Neural progenitor cell (in vitro differentiated cells): ENCODE results near the gene TRIP12. TPM values are rescaled to one million over a fixed set of nuclear protein-coding genes. Genes with fewer than 3 reads are reported as not detected.
A peak's percentile ranks its signal among the peaks of the same experiment; 100 is the strongest.

Experiments
- DNase-seq: peaks from one replicate; pipeline ENCODE4 v3.0.0-alpha.2; 2016; ENCODE audit warnings: low spot score
- H2AFZ ChIP-seq: fragments of 200-600 bp; sonication (generic); replicated peaks from 2 replicates; pipeline ENCODE4 v1.6.1; 2016; ENCODE audit warnings: antibody characterized with exemption
- H3F3A ChIP-seq: fragments of 200-600 bp; sonication (generic); 2 replicates; pipeline ENCODE4 v1.6.1; 2016; ENCODE audit warnings: antibody characterized with exemption, low read depth
- H3K27ac ChIP-seq: fragments of 200-600 bp; sonication (generic); 2 replicates; pipeline ENCODE4 v1.5.1; 2016; ENCODE audit warnings: mild to moderate bottlenecking
- H3K27me3 ChIP-seq: fragments of 200-600 bp; sonication (generic); 2 replicates; pipeline ENCODE4 v1.6.1; 2016; ENCODE audit warnings: mild to moderate bottlenecking, moderate library complexity
- H3K36me3 ChIP-seq: fragments of 200-600 bp; sonication (generic); 2 replicates; pipeline ENCODE4 v1.5.1; 2016
- H3K4me1 ChIP-seq: fragments of 200-600 bp; sonication (generic); 2 replicates; pipeline ENCODE4 v1.6.1; 2016; ENCODE audit warnings: mixed run types
- H3K4me2 ChIP-seq: fragments of 200-600 bp; sonication (generic); 2 replicates; pipeline ENCODE4 v1.6.1; 2016
- H3K4me3 ChIP-seq: fragments of 200-600 bp; sonication (generic); 2 replicates; pipeline ENCODE4 v1.5.1; 2016
- H3K79me2 ChIP-seq: fragments of 200-600 bp; sonication (generic); 2 replicates; pipeline ENCODE4 v1.6.1; 2016; ENCODE audit warnings: low read depth
- H3K9ac ChIP-seq: fragments of 200-600 bp; sonication (generic); 2 replicates; pipeline ENCODE4 v1.6.1; 2016
- H3K9me3 ChIP-seq: fragments of 200-600 bp; sonication (generic); 2 replicates; pipeline ENCODE4 v1.5.1; 2016; ENCODE audit warnings: low read depth
- H4K20me1 ChIP-seq: fragments of 200-600 bp; sonication (generic); 2 replicates; pipeline ENCODE4 v1.6.1; 2016; ENCODE audit warnings: low read depth
- H3K27ac Mint-ChIP-seq: 3 replicates; pipeline ENCODE4 v1.8.0; 2021; ENCODE audit warnings: mixed read lengths
- H3K27me3 Mint-ChIP-seq: 2 replicates; pipeline ENCODE4 v1.8.0; 2022; ENCODE audit warnings: low read depth, mild to moderate bottlenecking, inconsistent platforms, moderate library complexity, mixed read lengths; ENCODE audit not compliant: insufficient read depth
- H3K36me3 Mint-ChIP-seq: 3 replicates; pipeline ENCODE4 v1.8.0; 2021; ENCODE audit warnings: mixed read lengths
- H3K4me1 Mint-ChIP-seq: 3 replicates; pipeline ENCODE4 v1.8.0; 2021; ENCODE audit warnings: mixed read lengths
- H3K4me3 Mint-ChIP-seq: 3 replicates; pipeline ENCODE4 v1.8.0; 2021; ENCODE audit warnings: mild to moderate bottlenecking, moderate library complexity, mixed read lengths
- H3K9me3 Mint-ChIP-seq: 3 replicates; pipeline ENCODE4 v1.8.0; 2020; ENCODE audit warnings: mixed read lengths
- CTCF ChIP-seq: fragments of 200-600 bp; sonication (generic); IDR thresholded peaks from 2 replicates; pipeline ENCODE4 v1.5.1; 2017; ENCODE audit warnings: antibody characterized with exemption, mild to moderate bottlenecking
- EZH2 ChIP-seq: fragments of 200-600 bp; sonication (generic); IDR thresholded peaks from 2 replicates; pipeline ENCODE4 v1.6.1; 2017; ENCODE audit warnings: antibody characterized with exemption, mild to moderate bottlenecking, moderate library complexity
- EZH2phosphoT487 ChIP-seq: fragments of 200-600 bp; sonication (generic); IDR thresholded peaks from 2 replicates; pipeline ENCODE4 v1.6.1; 2017; ENCODE audit warnings: antibody characterized with exemption
- total RNA-seq: library from RNA; depleted of rRNA; stranded (reverse); fragments of >200 nt; gene quantifications from 2 replicates; pipeline ENCODE4 v1.2.3, GENCODE V29; 2015; ENCODE audit warnings: low replicate concordance

The TRIP12 gene
- total RNA-seq, 1 donor from 2014 or later, result 157 TPM

- Histone ChIP-seq H3K4me3 (no peak overlapping the region), H3K4me1 (peaks cover 18% of the 10 kb centered on the region), H4K20me1 (no peaks in the 10 kb centered on the region), H2AFZ (no peak overlapping the region), H3K27me3 (no peaks in the 10 kb centered on the region), H3K4me2 (peak overlapping the region; percentile 20), H3K36me3 (no peaks in the 10 kb centered on the region), H3K79me2 (no peaks in the 10 kb centered on the region), H3K9ac (no peak overlapping the region), H3K9me3 (no peaks in the 10 kb centered on the region), H3K27ac (no peak overlapping the region), H3F3A (peaks cover 11% of the 10 kb centered on the region)
- H3K36me3 Mint-ChIP-seq, result peaks cover 5% of the 10 kb centered on the region
- TF ChIP-seq CTCF, result no peak
- no peak for TF ChIP-seq EZH2
- TF ChIP-seq EZH2phosphoT487, result no peak
- no peaks in the 10 kb centered on the region for H3K27me3 Mint-ChIP-seq
- H3K27ac Mint-ChIP-seq, result no peak overlapping the region
- peak; percentile 21 for DNase-seq
- H3K4me3 Mint-ChIP-seq, result no peak overlapping the region
- peaks cover 19% of the 10 kb centered on the region for H3K4me1 Mint-ChIP-seq
- no peaks in the 10 kb centered on the region for H3K9me3 Mint-ChIP-seq
Measured at GRCh38 chr2:229956491-229956890, 34.7 kb upstream of the TRIP12 start.

- no peak for DNase-seq
- no peaks in the 10 kb centered on the region for H3K36me3 ChIP-seq
- no peaks in the 10 kb centered on the region for H3K79me2 ChIP-seq
- H3K27me3 Mint-ChIP-seq, result no peaks in the 10 kb centered on the region
- H3K4me3 ChIP-seq, result no peak overlapping the region
- no peaks in the 10 kb centered on the region for H3K27me3 ChIP-seq
- H3K9me3 ChIP-seq, result no peaks in the 10 kb centered on the region
- no peak overlapping the region for H3K27ac ChIP-seq
- no peaks in the 10 kb centered on the region for H4K20me1 ChIP-seq
- peaks cover 19% of the 10 kb centered on the region for H3K4me1 Mint-ChIP-seq
- peaks cover 18% of the 10 kb centered on the region for H3K4me1 ChIP-seq
- no peak overlapping the region for H2AFZ ChIP-seq
- no peak for TF ChIP-seq EZH2
- TF ChIP-seq CTCF, result no peak
- TF ChIP-seq EZH2phosphoT487, result no peak
- H3K9me3 Mint-ChIP-seq, result no peaks in the 10 kb centered on the region
- no peak overlapping the region for H3K27ac Mint-ChIP-seq
- peaks cover 11% of the 10 kb centered on the region for H3F3A ChIP-seq
- no peak overlapping the region for H3K4me2 ChIP-seq
- H3K9ac ChIP-seq, result no peak overlapping the region
- H3K4me3 Mint-ChIP-seq, result no peak overlapping the region
- peaks cover 5% of the 10 kb centered on the region for H3K36me3 Mint-ChIP-seq
Measured at GRCh38 chr2:229955663-229956062, 33.9 kb upstream of the TRIP12 start.

- Mint-ChIP-seq H3K27me3 (no peaks in the 10 kb centered on the region), H3K9me3 (no peaks in the 10 kb centered on the region), H3K4me1 (peaks cover 17% of the 10 kb centered on the region), H3K27ac (no peak overlapping the region), H3K4me3 (no peak overlapping the region), H3K36me3 (peaks cover 5% of the 10 kb centered on the region)
- peaks cover 18% of the 10 kb centered on the region for H3K4me1 ChIP-seq
- H3K27me3 ChIP-seq, result no peaks in the 10 kb centered on the region
- no peak for DNase-seq
- no peak overlapping the region for H3K4me2 ChIP-seq
- H3F3A ChIP-seq, result peaks cover 11% of the 10 kb centered on the region
- H3K27ac ChIP-seq, result no peak overlapping the region
- no peak overlapping the region for H3K4me3 ChIP-seq
- H4K20me1 ChIP-seq, result no peaks in the 10 kb centered on the region
- H3K36me3 ChIP-seq, result no peaks in the 10 kb centered on the region
- no peaks in the 10 kb centered on the region for H3K79me2 ChIP-seq
- TF ChIP-seq EZH2 (no peak), EZH2phosphoT487 (no peak), CTCF (no peak)
- H3K9me3 ChIP-seq, result no peaks in the 10 kb centered on the region
- no peak overlapping the region for H2AFZ ChIP-seq
- H3K9ac ChIP-seq, result no peak overlapping the region
Measured at GRCh38 chr2:229952256-229952835, 30.5 kb upstream of the TRIP12 start.
